HEK293T (cell line): ENCODE results near the gene TPCN2.

Experiments used
- BHLHE40 ChIP-seq: fragments of 450-650 bp; IDR thresholded peaks from 2 replicates; pipeline ENCODE4 v1.6.1; 2016; ENCODE audit warnings: mild to moderate bottlenecking, moderate library complexity, borderline replicate concordance
- ELF4 ChIP-seq: fragments of 450-650 bp; IDR thresholded peaks from 2 replicates; pipeline ENCODE4 v1.6.1; 2017; ENCODE audit warnings: antibody characterized with exemption
- FOXK2 ChIP-seq: fragments of 450-650 bp; IDR thresholded peaks from 2 replicates; pipeline ENCODE4 v1.6.1; 2016; ENCODE audit warnings: mild to moderate bottlenecking
- SP1 ChIP-seq: fragments of 450-650 bp; IDR thresholded peaks from 2 replicates; pipeline ENCODE4 v1.6.1; 2017
- SUZ12 ChIP-seq: fragments of 450-650 bp; IDR thresholded peaks from 2 replicates; pipeline ENCODE4 v1.6.1; 2016; ENCODE audit warnings: mild to moderate bottlenecking

- no peak for TF ChIP-seq ELF4
- no peak for TF ChIP-seq FOXK2
- TF ChIP-seq BHLHE40: no peak
- TF ChIP-seq SUZ12: no peak
- TF ChIP-seq SP1: no peak
Measured at GRCh38 chr11:69151836-69152235, 103.1 kb downstream of the TPCN2 start.
